Loucy (cell line): Measurements from ENCODE around the gene SERP1.
"Not testable (repeated sequence)": the region's sequence is repeated elsewhere in the genome, so short reads cannot be mapped to it uniquely, and the experiment has no call there.

ENCODE experiments used
- H2AFZ ChIP-seq: fragments of 200-600 bp; sonication (generic); 2 replicates; pipeline ENCODE4 v1.6.0; 2016; ENCODE audit warnings: antibody characterized with exemption, mild to moderate bottlenecking, low read length, moderate library complexity
- H3F3A ChIP-seq: fragments of 200-600 bp; 2 replicates; pipeline ENCODE4 v1.6.0; 2016; ENCODE audit warnings: antibody characterized with exemption, low read depth, mild to moderate bottlenecking
- H3K27me3 ChIP-seq: fragments of 200-600 bp; sonication (generic); 2 replicates; pipeline ENCODE4 v1.6.1; 2014; ENCODE audit warnings: low read length, mild to moderate bottlenecking; ENCODE audit not compliant: insufficient read depth, poor library complexity, severe bottlenecking
- H3K36me3 ChIP-seq: fragments of 200-600 bp; sonication (generic); 2 replicates; pipeline ENCODE4 v1.6.1; 2016; ENCODE audit warnings: low read length; ENCODE audit not compliant: insufficient read depth
- H3K4me1 ChIP-seq: fragments of 200-600 bp; sonication (generic); 2 replicates; pipeline ENCODE4 v1.5.1; 2014; ENCODE audit warnings: low read length, mild to moderate bottlenecking; ENCODE audit not compliant: insufficient read depth, poor library complexity, severe bottlenecking
- H3K4me2 ChIP-seq: fragments of 200-600 bp; sonication (generic); 2 replicates; pipeline ENCODE4 v1.6.0; 2014; ENCODE audit warnings: antibody characterized with exemption, low read length, low read depth, mild to moderate bottlenecking; ENCODE audit not compliant: poor library complexity, severe bottlenecking
- H3K4me3 ChIP-seq: fragments of 200-600 bp; sonication (generic); 2 replicates; pipeline ENCODE4 v1.5.1; 2014; ENCODE audit warnings: low read length, mild to moderate bottlenecking, mixed read lengths; ENCODE audit not compliant: poor library complexity, severe bottlenecking
- H3K79me2 ChIP-seq: fragments of 200-600 bp; sonication (generic); 2 replicates; pipeline ENCODE4 v1.6.1; 2014; ENCODE audit warnings: low read length; ENCODE audit not compliant: insufficient read depth
- H3K9ac ChIP-seq: fragments of 200-600 bp; sonication (generic); 2 replicates; pipeline ENCODE4 v1.6.0; 2014; ENCODE audit warnings: mild to moderate bottlenecking, low read depth, low read length, moderate library complexity; ENCODE audit not compliant: poor library complexity, severe bottlenecking
- H3K9me2 ChIP-seq: fragments of 200-600 bp; sonication (generic); replicated peaks from 2 replicates; pipeline ENCODE4 v1.6.1; 2016; ENCODE audit warnings: low read depth, low read length, mixed read lengths
- H3K9me3 ChIP-seq: fragments of 200-600 bp; sonication (generic); 2 replicates; pipeline ENCODE4 v1.6.1; 2014; ENCODE audit warnings: mild to moderate bottlenecking, antibody characterized with exemption, low read length, low read depth; ENCODE audit not compliant: insufficient read depth
- H4K20me1 ChIP-seq: fragments of 200-600 bp; sonication (generic); 2 replicates; pipeline ENCODE4 v1.6.0; 2014; ENCODE audit warnings: antibody characterized with exemption, low read length, mild to moderate bottlenecking; ENCODE audit not compliant: insufficient read depth, poor library complexity, severe bottlenecking
- CTCF ChIP-seq: fragments of 200-600 bp; sonication (generic); conservative IDR thresholded peaks from 2 replicates; pipeline ENCODE4 v1.5.1; 2014; ENCODE audit warnings: mild to moderate bottlenecking, antibody characterized with exemption, low read length
- EZH2phosphoT487 ChIP-seq: fragments of 200-600 bp; IDR thresholded peaks from 2 replicates; pipeline ENCODE4 v1.6.1; 2018; ENCODE audit warnings: antibody characterized with exemption, mild to moderate bottlenecking, moderate library complexity, borderline replicate concordance

SERP1 gene

GRCh38 chr3:150503402-150504099 is 42.7 kb downstream of the SERP1 start:
- no peak overlapping the region for H2AFZ ChIP-seq
- no peaks in the 10 kb centered on the region for H3F3A ChIP-seq
- H4K20me1 ChIP-seq = no peaks in the 10 kb centered on the region
- H3K27me3 ChIP-seq = no peaks in the 10 kb centered on the region
- H3K9me2 ChIP-seq = no peaks in the 10 kb centered on the region
- no peak overlapping the region for H3K4me2 ChIP-seq
- H3K36me3 ChIP-seq = no peaks in the 10 kb centered on the region
- no peak overlapping the region for H3K9ac ChIP-seq
- H3K4me1 ChIP-seq = no peaks in the 10 kb centered on the region
- TF ChIP-seq EZH2phosphoT487 = no peak
- TF ChIP-seq CTCF = peak; percentile 31
- no peak overlapping the region for H3K4me3 ChIP-seq
- H3K9me3 ChIP-seq = peaks cover 6% of the 10 kb centered on the region; the same call in 1 of the 2 replicates
- no peaks in the 10 kb centered on the region for H3K79me2 ChIP-seq

GRCh38 chr3:150500960-150501359 is 45.3 kb downstream of the SERP1 start:
- H3F3A ChIP-seq, H3K4me3 ChIP-seq, H4K20me1 ChIP-seq, H3K36me3 ChIP-seq, H3K79me2 ChIP-seq, H3K27me3 ChIP-seq, H3K9me2 ChIP-seq, H2AFZ ChIP-seq, H3K9ac ChIP-seq, H3K4me2 ChIP-seq, H3K4me1 ChIP-seq, H3K9me3 ChIP-seq: not testable (repeated sequence)

GRCh38 chr3:150497956-150498355 is 48.3 kb downstream of the SERP1 start:
- H3K36me3 ChIP-seq = no peaks in the 10 kb centered on the region
- no peaks in the 10 kb centered on the region for H3K27me3 ChIP-seq
- no peaks in the 10 kb centered on the region for H3K4me1 ChIP-seq
- H3K79me2 ChIP-seq = no peaks in the 10 kb centered on the region
- H3K9me2 ChIP-seq = no peaks in the 10 kb centered on the region
- TF ChIP-seq CTCF (no peak), EZH2phosphoT487 (no peak)
- no peak overlapping the region for H2AFZ ChIP-seq
- H3K9me3 ChIP-seq = peaks cover 6% of the 10 kb centered on the region; the same call in 1 of the 2 replicates
- no peak overlapping the region for H3K4me2 ChIP-seq
- no peaks in the 10 kb centered on the region for H3F3A ChIP-seq
- H4K20me1 ChIP-seq = no peaks in the 10 kb centered on the region
- H3K9ac ChIP-seq = no peak overlapping the region
- H3K4me3 ChIP-seq = no peak overlapping the region
